Neuronal stem cell (in vitro differentiated cells): ENCODE data around the gene NDUFB8.

Source experiments
- DNase-seq: peaks from one replicate; pipeline ENCODE4 v3.0.0-alpha.2; 2013; ENCODE audit warnings: low spot score
- H2AFZ ChIP-seq: one replicate; pipeline ENCODE4 v1.6.1; 2013; ENCODE audit warnings: mild to moderate bottlenecking, low read length, inconsistent platforms
- H2AK5ac ChIP-seq: 2 replicates; pipeline ENCODE4 v1.6.1; 2013; ENCODE audit warnings: low read depth, mild to moderate bottlenecking, inconsistent platforms, low read length, moderate library complexity, mixed read lengths
- H2BK120ac ChIP-seq: 2 replicates; pipeline ENCODE4 v1.6.1; 2013; ENCODE audit warnings: low read depth, mild to moderate bottlenecking, inconsistent platforms, low read length, moderate library complexity, mixed read lengths
- H2BK12ac ChIP-seq: one replicate; pipeline ENCODE4 v1.6.1; 2013; ENCODE audit warnings: low read length, inconsistent platforms
- H2BK15ac ChIP-seq: 2 replicates; pipeline ENCODE4 v1.6.1; 2013; ENCODE audit warnings: mild to moderate bottlenecking, low read length, inconsistent platforms, mixed read lengths
- H2BK5ac ChIP-seq: one replicate; pipeline ENCODE4 v1.6.1; 2013; ENCODE audit warnings: inconsistent platforms, mild to moderate bottlenecking, low read length, moderate library complexity
- H3K14ac ChIP-seq: one replicate; pipeline ENCODE4 v1.6.1; 2013; ENCODE audit warnings: low read length, inconsistent platforms
- H3K18ac ChIP-seq: 2 replicates; pipeline ENCODE4 v1.6.1; 2013; ENCODE audit warnings: low read length, inconsistent platforms
- H3K23ac ChIP-seq: 2 replicates; pipeline ENCODE4 v1.6.1; 2013; ENCODE audit warnings: low read depth, mild to moderate bottlenecking, mixed read lengths, low read length, inconsistent platforms; ENCODE audit not compliant: poor library complexity
- H3K27ac ChIP-seq: replicated peaks from 3 replicates; pipeline ENCODE4 v1.5.1; 2013; ENCODE audit warnings: low read length, inconsistent platforms
- H3K27me3 ChIP-seq, 3 experiments: 2 replicates each; pipeline ENCODE4 v1.6.1; 2013; ENCODE audit warnings: low read length in 3 of 3, mild to moderate bottlenecking in 2 of 3, inconsistent platforms in 1 of 3, low read depth in 1 of 3, mixed read lengths in 1 of 3, moderate library complexity in 1 of 3; ENCODE audit not compliant: control insufficient read depth in 3 of 3, insufficient read depth in 3 of 3
- H3K36me3 ChIP-seq, 2 donors: replicated peaks in 1 of 2; 2 replicates each; pipeline ENCODE4 v1.6.1; 2013; ENCODE audit warnings: low read length in 2 of 2; ENCODE audit not compliant: control insufficient read depth in 2 of 2, insufficient read depth in 2 of 2
- H3K4ac ChIP-seq: 2 replicates; pipeline ENCODE4 v1.6.1; 2013; ENCODE audit warnings: inconsistent platforms, mild to moderate bottlenecking, low read length, moderate library complexity
- H3K4me1 ChIP-seq, 2 donors: 1 replicate in 1 of 2; 2 replicates in 1 of 2; pipeline ENCODE4 v1.6.1; 2013; ENCODE audit warnings: low read length in 2 of 2, low read depth in 1 of 2; ENCODE audit not compliant: control insufficient read depth in 2 of 2, insufficient read depth in 1 of 2
- H3K4me2 ChIP-seq: one replicate; pipeline ENCODE4 v1.6.1; 2013; ENCODE audit warnings: mild to moderate bottlenecking, low read length, inconsistent platforms; ENCODE audit not compliant: insufficient read depth, poor library complexity, severe bottlenecking
- H3K4me3 ChIP-seq, 2 donors: 2 replicates each; pipeline ENCODE4 v1.5.1; 2013; ENCODE audit warnings: low read length in 2 of 2, mild to moderate bottlenecking in 2 of 2, inconsistent platforms in 1 of 2, moderate library complexity in 1 of 2
- H3K79me1 ChIP-seq: one replicate; pipeline ENCODE4 v1.6.1; 2013; ENCODE audit warnings: low read depth, mild to moderate bottlenecking, inconsistent platforms, low read length, moderate library complexity
- H3K9ac ChIP-seq: one replicate; pipeline ENCODE4 v1.6.1; 2013; ENCODE audit warnings: mild to moderate bottlenecking, low read depth, low read length, inconsistent platforms; ENCODE audit not compliant: poor library complexity
- H3K9me3 ChIP-seq, 2 donors: replicated peaks in 1 of 2; 2 replicates each; pipeline versions ENCODE3 to v1.6.1; 2013; ENCODE audit warnings: low read length in 2 of 2, mild to moderate bottlenecking in 2 of 2, inconsistent platforms in 1 of 2, low read depth in 1 of 2, mixed read lengths in 1 of 2, moderate library complexity in 1 of 2; ENCODE audit not compliant: control insufficient read depth in 2 of 2, insufficient read depth in 1 of 2
- H4K8ac ChIP-seq: one replicate; pipeline ENCODE4 v1.6.1; 2013; ENCODE audit warnings: low read depth, mild to moderate bottlenecking, inconsistent platforms, low read length, moderate library complexity
- H4K91ac ChIP-seq: one replicate; pipeline ENCODE4 v1.6.1; 2013; ENCODE audit warnings: low read length, low read depth, mild to moderate bottlenecking, inconsistent platforms; ENCODE audit not compliant: poor library complexity
- WGBS, 2 donors: extraction: QIAGEN DNeasy Blood & Tissue Kit; methylation state at CpG; one replicate each; pipeline ENCODE4 v1.1.7; 2013; ENCODE audit warnings: missing lambda C conversion rate in 2 of 2, mixed read lengths in 1 of 2; ENCODE audit not compliant: insufficient read length in 2 of 2, insufficient replicate concordance in 1 of 2; ENCODE audit errors: extremely low coverage in 2 of 2; 5-methylcytosine and 5-hydroxymethylcytosine counted together

NDUFB8 gene

GRCh38 chr10:100502926-100503494 lies 26.7 kb downstream of the NDUFB8 start:
- no peak overlapping the region for H3K14ac ChIP-seq
- no peak overlapping the region for H3K4ac ChIP-seq
- H3K27me3 ChIP-seq = peaks cover 0 to 7% (median 0%) of the 10 kb centered on the region in 3 experiments
- no peak overlapping the region for H4K91ac ChIP-seq
- no peak overlapping the region for H3K4me2 ChIP-seq
- H2BK15ac ChIP-seq = no peak overlapping the region
- H3K18ac ChIP-seq = no peak overlapping the region
- no peak overlapping the region for H3K4me3 ChIP-seq
- no peaks in the 10 kb centered on the region for H3K9me3 ChIP-seq
- peaks cover 9 to 27% of the 10 kb centered on the region in 2 donors for H3K4me1 ChIP-seq
- no peak overlapping the region for H3K27ac ChIP-seq
- H2BK12ac ChIP-seq = no peak overlapping the region
- WGBS, 2 donors = no CpG with 5 or more reads among the region's 1 CpG
- no peak overlapping the region for H2BK120ac ChIP-seq
- no peak for DNase-seq
- H3K36me3 ChIP-seq = peaks cover 11 to 58% of the 10 kb centered on the region in 2 donors
- no peak overlapping the region for H3K23ac ChIP-seq
- no peak overlapping the region for H2BK5ac ChIP-seq
- no peak overlapping the region for H2AK5ac ChIP-seq
- H2AFZ ChIP-seq = no peak overlapping the region
- no peak overlapping the region for H4K8ac ChIP-seq
- no peaks in the 10 kb centered on the region for H3K79me1 ChIP-seq
- H3K9ac ChIP-seq = no peak overlapping the region

DNA sequence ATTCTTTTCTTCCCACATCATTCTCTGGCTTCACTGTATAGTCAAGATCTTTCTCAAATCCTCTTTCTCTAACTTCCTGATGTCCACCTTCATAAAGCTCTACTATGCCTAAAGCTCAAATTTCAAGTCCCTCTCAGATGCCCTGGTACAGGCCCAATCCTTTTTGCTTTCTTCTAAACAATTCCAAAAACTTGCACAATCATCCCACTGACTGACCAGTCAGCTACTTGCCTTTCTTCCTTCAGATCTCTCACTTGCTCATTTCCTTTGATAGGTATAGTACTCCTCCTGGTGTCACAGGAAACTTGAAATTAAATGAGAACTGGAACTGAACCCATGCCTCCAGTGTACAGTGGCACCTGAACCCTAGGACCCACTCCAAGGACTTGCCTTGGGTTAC lies 28.2 kb downstream of the NDUFB8 start:
- no peak overlapping the region for H3K27ac ChIP-seq
- H2AK5ac ChIP-seq = no peak overlapping the region
- no peaks in the 10 kb centered on the region for H3K79me1 ChIP-seq
- H3K4me3 ChIP-seq = no peak overlapping the region
- H3K18ac ChIP-seq = no peak overlapping the region
- no peak overlapping the region for H2BK5ac ChIP-seq
- no peak overlapping the region for H4K91ac ChIP-seq
- H3K36me3 ChIP-seq = peaks cover 17 to 60% of the 10 kb centered on the region in 2 donors
- H3K4ac ChIP-seq = no peak overlapping the region
- peaks cover 9 to 27% of the 10 kb centered on the region in 2 donors for H3K4me1 ChIP-seq
- peaks cover 0 to 16% (median 0%) of the 10 kb centered on the region in 3 experiments for H3K27me3 ChIP-seq
- H2BK120ac ChIP-seq = no peak overlapping the region
- H3K4me2 ChIP-seq = no peak overlapping the region
- no peak overlapping the region for H4K8ac ChIP-seq
- H3K9ac ChIP-seq = no peak overlapping the region
- H3K9me3 ChIP-seq = no peaks in the 10 kb centered on the region
- H3K14ac ChIP-seq = no peak overlapping the region
- no peak overlapping the region for H2BK15ac ChIP-seq
- no peak for DNase-seq
- no peak overlapping the region for H3K23ac ChIP-seq
- H2AFZ ChIP-seq = no peak overlapping the region
- no peak overlapping the region for H2BK12ac ChIP-seq

- Histone ChIP-seq H3K36me3 (peaks cover 21 to 62% of the 10 kb centered on the region in 2 donors), H2AFZ (no peak overlapping the region), H3K4me1 (peaks cover 7 to 8% of the 10 kb centered on the region in 2 donors), H3K4me2 (no peak overlapping the region), H2BK5ac (no peak overlapping the region), H3K4ac (no peak overlapping the region), H3K27me3 (peaks cover 0 to 34% (median 0%) of the 10 kb centered on the region in 3 experiments), H2BK15ac (no peak overlapping the region), H3K9ac (no peak overlapping the region), H4K91ac (no peak overlapping the region), H2BK120ac (no peak overlapping the region), H4K8ac (no peak overlapping the region), H3K9me3 (no peaks in the 10 kb centered on the region), H3K23ac (peak overlapping the region; percentile 14), H3K27ac (no peak overlapping the region), H2AK5ac (no peak overlapping the region), H2BK12ac (no peak overlapping the region), H3K14ac (no peak overlapping the region), H3K4me3 (no peak overlapping the region), H3K79me1 (no peaks in the 10 kb centered on the region), H3K18ac (no peak overlapping the region)
- DNase-seq = no peak
- WGBS, 2 donors = no CpG with 5 or more reads among the region's 4 CpGs
These were observed 31.6 kb downstream of the NDUFB8 start for GRCh38 chr10:100498059-100498458.

DNA sequence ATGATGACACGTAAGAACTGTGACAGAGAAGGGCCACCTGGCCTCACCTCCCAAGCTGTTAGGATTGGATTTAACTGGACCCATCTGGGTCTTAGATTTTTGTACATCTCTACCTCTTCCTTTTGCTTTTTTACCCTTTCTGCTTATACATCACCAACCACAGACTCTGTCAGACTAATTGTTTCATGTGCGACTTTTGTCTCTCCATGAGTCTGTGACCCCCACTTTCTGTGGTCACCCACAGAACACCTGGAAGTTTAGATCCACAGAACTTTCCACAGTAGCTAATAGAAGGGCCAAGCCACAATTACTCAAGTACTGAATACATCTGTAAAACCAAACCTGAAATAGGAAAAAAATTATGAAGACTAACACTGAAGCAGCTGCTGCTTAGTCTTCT lies 33.1 kb downstream of the NDUFB8 start:
- Histone ChIP-seq H4K8ac (no peak overlapping the region), H3K36me3 (peaks cover 22 to 66% of the 10 kb centered on the region in 2 donors), H2BK12ac (no peak overlapping the region), H3K4me1 (peaks cover 0 to 5% of the 10 kb centered on the region in 2 donors), H2BK120ac (no peak overlapping the region), H2AK5ac (no peak overlapping the region), H3K9me3 (peaks cover 0 to 2% of the 10 kb centered on the region in 2 donors), H3K18ac (no peak overlapping the region), H2BK15ac (no peak overlapping the region), H3K14ac (no peak overlapping the region), H3K9ac (no peak overlapping the region), H3K79me1 (no peaks in the 10 kb centered on the region), H3K4me3 (no peak overlapping the region), H3K23ac (no peak overlapping the region), H4K91ac (no peak overlapping the region), H3K4me2 (no peak overlapping the region), H3K27me3 (peaks cover 0 to 34% (median 0%) of the 10 kb centered on the region in 3 experiments), H2BK5ac (no peak overlapping the region), H3K27ac (no peak overlapping the region), H2AFZ (no peak overlapping the region), H3K4ac (no peak overlapping the region)
- DNase-seq = no peak
- no CpG with 5 or more reads among the region's 2 CpGs for WGBS, 2 donors
